Activated naive CD8-positive, alpha-beta T cell treated with anti-CD3 and anti-CD28 coated beads for 36 hours (primary cell): Measurements from ENCODE around the gene EFCC1. TPM values are rescaled to one million over a fixed set of nuclear protein-coding genes. Genes with fewer than 3 reads are reported as not detected.

Experiments
- DNase-seq: peaks from one replicate; pipeline ENCODE4 v3.0.0; 2021
- H3K27ac Mint-ChIP-seq: one replicate; pipeline ENCODE4 v1.8.0; 2022; ENCODE audit warnings: mild to moderate bottlenecking, moderate library complexity, mixed read lengths
- H3K27me3 Mint-ChIP-seq: one replicate; pipeline ENCODE4 v1.8.0; 2022; ENCODE audit warnings: mild to moderate bottlenecking, mixed read lengths
- H3K36me3 Mint-ChIP-seq: one replicate; pipeline ENCODE4 v1.8.0; 2021; ENCODE audit warnings: mild to moderate bottlenecking, mixed read lengths
- H3K4me1 Mint-ChIP-seq: one replicate; pipeline ENCODE4 v1.8.0; 2021; ENCODE audit warnings: mixed read lengths
- H3K4me3 Mint-ChIP-seq: one replicate; pipeline ENCODE4 v1.8.0; 2022; ENCODE audit warnings: mild to moderate bottlenecking, moderate library complexity, mixed read lengths
- H3K9me3 Mint-ChIP-seq: one replicate; pipeline ENCODE4 v1.8.0; 2022; ENCODE audit warnings: mixed read lengths
- total RNA-seq, 2 experiments: library from RNA; stranded (reverse); gene quantifications; one replicate each; pipeline ENCODE4 v1.2.3, GENCODE V29; 2021

The EFCC1 gene
- total RNA-seq, 2 experiments from 2014 or later, result 0.18 to 0.45 TPM

GRCh38 chr3:129002573-129003569 lies 1.8 kb downstream of the EFCC1 start:
- peaks cover 31% of the 10 kb centered on the region for H3K27me3 Mint-ChIP-seq
- peak overlapping the region; percentile 70 for H3K4me3 Mint-ChIP-seq
- H3K36me3 Mint-ChIP-seq, result no peaks in the 10 kb centered on the region
- peaks cover 41% of the 10 kb centered on the region for H3K4me1 Mint-ChIP-seq
- H3K27ac Mint-ChIP-seq, result no peak overlapping the region
- no peak for DNase-seq
- no peaks in the 10 kb centered on the region for H3K9me3 Mint-ChIP-seq

- H3K4me3 Mint-ChIP-seq, result peak overlapping the region; percentile 70
- no peak overlapping the region for H3K27ac Mint-ChIP-seq
- no peaks in the 10 kb centered on the region for H3K36me3 Mint-ChIP-seq
- peak; percentile 71 for DNase-seq
- H3K9me3 Mint-ChIP-seq, result no peaks in the 10 kb centered on the region
- H3K4me1 Mint-ChIP-seq, result peaks cover 38% of the 10 kb centered on the region
- H3K27me3 Mint-ChIP-seq, result peaks cover 31% of the 10 kb centered on the region
Measured at GRCh38 chr3:129003578-129004112, 2.5 kb downstream of the EFCC1 start.

DNA sequence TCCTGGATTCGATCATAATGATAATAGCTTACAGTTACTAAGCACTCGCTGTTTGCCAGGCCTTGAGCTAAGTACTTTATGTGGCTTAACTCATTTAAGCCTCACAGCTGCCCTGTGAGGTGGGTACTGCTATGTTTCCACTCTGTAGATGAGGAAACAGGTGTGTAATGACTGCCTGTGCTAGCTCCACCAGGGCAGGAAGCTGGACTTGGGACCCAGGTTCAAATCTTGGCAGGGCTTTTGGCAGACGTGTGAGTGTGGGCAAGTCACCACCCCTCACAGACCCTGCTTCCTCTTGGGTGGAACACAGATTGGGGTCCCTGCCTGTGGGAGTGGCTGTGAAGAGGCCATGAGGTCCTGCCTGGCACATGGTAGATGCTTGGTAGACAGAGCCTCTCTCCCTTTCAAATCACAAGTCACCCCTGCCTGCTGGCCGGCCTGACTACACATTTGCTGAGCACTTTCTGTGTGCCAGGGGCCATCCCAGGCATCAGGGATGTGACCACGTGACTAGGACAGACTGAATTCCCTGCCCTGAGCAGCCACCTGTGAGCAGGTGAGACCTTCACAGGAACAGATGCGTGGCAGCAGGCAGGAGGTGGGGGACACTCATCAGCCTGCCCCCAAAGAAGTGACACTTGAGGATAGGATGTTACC lies 3.7 kb downstream of the EFCC1 start:
- H3K27ac Mint-ChIP-seq, result no peak overlapping the region
- peaks cover 31% of the 10 kb centered on the region for H3K27me3 Mint-ChIP-seq

GRCh38 chr3:129005526-129006303 lies 4.6 kb downstream of the EFCC1 start:
- H3K4me1 Mint-ChIP-seq, result peaks cover 31% of the 10 kb centered on the region
- no peak for DNase-seq
- no peak overlapping the region for H3K4me3 Mint-ChIP-seq
- peaks cover 24% of the 10 kb centered on the region for H3K27me3 Mint-ChIP-seq
- H3K27ac Mint-ChIP-seq, result no peak overlapping the region
- H3K9me3 Mint-ChIP-seq, result no peaks in the 10 kb centered on the region
- no peaks in the 10 kb centered on the region for H3K36me3 Mint-ChIP-seq

More for the DNA sequence above, 3.7 kb downstream of the EFCC1 start:
- H3K9me3 Mint-ChIP-seq, result no peaks in the 10 kb centered on the region
- no peak overlapping the region for H3K4me3 Mint-ChIP-seq
- H3K4me1 Mint-ChIP-seq, result peaks cover 34% of the 10 kb centered on the region
- no peaks in the 10 kb centered on the region for H3K36me3 Mint-ChIP-seq
- no peak for DNase-seq

GRCh38 chr3:129006864-129007263 lies 5.8 kb downstream of the EFCC1 start:
- Mint-ChIP-seq H3K4me1 (peaks cover 31% of the 10 kb centered on the region), H3K27ac (no peak overlapping the region), H3K27me3 (peaks cover 20% of the 10 kb centered on the region), H3K4me3 (no peak overlapping the region), H3K9me3 (no peaks in the 10 kb centered on the region), H3K36me3 (no peaks in the 10 kb centered on the region)
- DNase-seq, result no peak

DNA sequence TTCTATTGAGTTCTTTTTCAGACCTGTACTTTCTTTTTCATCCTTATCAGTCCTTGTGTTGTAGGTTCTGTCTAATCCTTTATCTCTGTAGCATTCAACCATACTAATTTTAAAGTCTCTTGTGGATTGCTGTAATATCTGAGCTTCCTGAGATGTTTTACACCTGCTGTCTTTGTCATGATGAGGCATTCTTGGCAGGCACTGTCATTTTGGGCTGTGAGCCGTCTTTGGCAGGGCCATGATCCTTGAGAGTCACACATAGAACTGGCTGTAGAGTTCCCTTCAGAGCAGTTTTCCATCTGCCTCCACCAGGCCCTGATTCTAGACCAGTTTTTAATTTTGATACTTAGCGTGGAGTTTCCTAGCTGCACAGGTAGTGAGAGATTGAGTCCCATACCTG lies 6.7 kb downstream of the EFCC1 start:
- H3K9me3 Mint-ChIP-seq, result no peaks in the 10 kb centered on the region
- no peak overlapping the region for H3K4me3 Mint-ChIP-seq
- DNase-seq, result no peak
- peaks cover 12% of the 10 kb centered on the region for H3K27me3 Mint-ChIP-seq
- no peaks in the 10 kb centered on the region for H3K36me3 Mint-ChIP-seq
- peaks cover 23% of the 10 kb centered on the region for H3K4me1 Mint-ChIP-seq
- no peak overlapping the region for H3K27ac Mint-ChIP-seq

GRCh38 chr3:129009266-129009665 lies 8.2 kb downstream of the EFCC1 start:
- DNase-seq, result no peak
- Mint-ChIP-seq H3K4me3 (no peak overlapping the region), H3K27ac (no peak overlapping the region), H3K9me3 (no peaks in the 10 kb centered on the region), H3K36me3 (no peaks in the 10 kb centered on the region), H3K4me1 (peaks cover 16% of the 10 kb centered on the region), H3K27me3 (peaks cover under 1% of the 10 kb centered on the region)

DNA sequence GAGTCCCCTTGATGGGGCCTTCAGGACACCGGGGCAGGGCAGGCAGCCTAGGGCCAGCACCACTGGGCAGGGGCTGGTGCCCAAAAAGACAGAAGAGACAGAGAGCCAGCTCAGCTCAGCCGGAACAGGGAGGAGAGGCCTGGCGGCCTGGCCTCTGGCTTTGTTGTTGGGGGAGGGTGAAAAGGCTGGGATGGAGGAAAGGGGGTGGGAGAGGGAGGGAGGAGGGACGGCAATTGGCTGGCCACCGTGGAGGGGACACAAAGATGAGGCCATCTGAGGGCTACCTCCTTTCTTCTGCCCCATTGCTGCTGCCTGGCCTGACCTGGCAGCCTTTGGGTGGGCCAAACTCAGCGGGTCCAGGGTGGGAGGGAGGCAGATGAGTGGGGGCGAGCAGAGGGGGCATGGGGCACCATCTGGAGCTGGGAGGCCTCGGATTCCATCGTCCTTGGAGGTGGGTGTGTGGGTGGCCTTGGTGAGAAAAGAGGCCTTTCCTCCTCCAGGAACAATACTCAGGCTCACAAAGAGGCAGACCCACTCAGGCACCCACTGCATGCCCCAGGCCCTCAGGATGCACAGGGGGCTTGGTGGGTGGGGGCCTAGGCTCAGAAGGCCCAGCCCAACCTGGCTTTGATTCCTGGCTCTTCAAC lies 9.3 kb downstream of the EFCC1 start:
- Mint-ChIP-seq H3K36me3 (no peaks in the 10 kb centered on the region), H3K27me3 (no peaks in the 10 kb centered on the region), H3K9me3 (no peaks in the 10 kb centered on the region), H3K4me3 (no peak overlapping the region), H3K27ac (no peak overlapping the region), H3K4me1 (peaks cover 20% of the 10 kb centered on the region)
- DNase-seq, result no peak

GRCh38 chr3:129013491-129013891 lies 12.4 kb downstream of the EFCC1 start:
- Mint-ChIP-seq H3K9me3 (no peaks in the 10 kb centered on the region), H3K4me3 (no peak overlapping the region), H3K4me1 (peaks cover 34% of the 10 kb centered on the region), H3K36me3 (peaks cover 2% of the 10 kb centered on the region), H3K27ac (no peak overlapping the region), H3K27me3 (no peaks in the 10 kb centered on the region)
- no peak for DNase-seq

GRCh38 chr3:129014148-129014547 lies 13.0 kb downstream of the EFCC1 start:
- Mint-ChIP-seq H3K9me3 (no peaks in the 10 kb centered on the region), H3K27me3 (no peaks in the 10 kb centered on the region), H3K36me3 (peaks cover 2% of the 10 kb centered on the region), H3K4me1 (peaks cover 31% of the 10 kb centered on the region), H3K27ac (peak overlapping the region; percentile 97), H3K4me3 (no peak overlapping the region)
- DNase-seq, result no peak

- H3K9me3 Mint-ChIP-seq, result no peaks in the 10 kb centered on the region
- no peaks in the 10 kb centered on the region for H3K27me3 Mint-ChIP-seq
- peaks cover 2% of the 10 kb centered on the region for H3K36me3 Mint-ChIP-seq
- H3K27ac Mint-ChIP-seq, result peak overlapping the region; percentile 97
- DNase-seq, result no peak
- no peak overlapping the region for H3K4me3 Mint-ChIP-seq
- peaks cover 31% of the 10 kb centered on the region for H3K4me1 Mint-ChIP-seq
Measured at GRCh38 chr3:129014793-129015345, 13.8 kb downstream of the EFCC1 start.

GRCh38 chr3:129015388-129016105 lies 14.4 kb downstream of the EFCC1 start:
- H3K4me1 Mint-ChIP-seq, result peaks cover 31% of the 10 kb centered on the region
- H3K4me3 Mint-ChIP-seq, result peak overlapping the region; percentile 75
- peaks cover 2% of the 10 kb centered on the region for H3K36me3 Mint-ChIP-seq
- DNase-seq, result peak; percentile 40
- H3K27ac Mint-ChIP-seq, result peak overlapping the region; percentile 97
- H3K27me3 Mint-ChIP-seq, result no peaks in the 10 kb centered on the region
- no peaks in the 10 kb centered on the region for H3K9me3 Mint-ChIP-seq

- peak overlapping the region; percentile 97 for H3K27ac Mint-ChIP-seq
- peak overlapping the region; percentile 75 for H3K4me3 Mint-ChIP-seq
- H3K4me1 Mint-ChIP-seq, result peaks cover 31% of the 10 kb centered on the region
- H3K36me3 Mint-ChIP-seq, result peaks cover 2% of the 10 kb centered on the region
- H3K27me3 Mint-ChIP-seq, result no peaks in the 10 kb centered on the region
- no peaks in the 10 kb centered on the region for H3K9me3 Mint-ChIP-seq
- peak; percentile 65 for DNase-seq
Measured at GRCh38 chr3:129016356-129016719, 15.2 kb downstream of the EFCC1 start.
